ENCODE results near the gene MAU2. TPM values are rescaled to one million over a fixed set of nuclear protein-coding genes. Genes with fewer than 3 reads are reported as not detected.

MAU2 gene
- polyA plus RNA-seq, 1 donor from 2014 or later = 48.3 TPM

- H3K36me3 ChIP-seq (ENCODE audit: insufficient read depth, low read length) = no peaks in the 10 kb centered on the region
- TF ChIP-seq EP300 (conservative IDR thresholded peaks at IDR 0.05; ENCODE audit: poor library complexity, severe bottlenecking) = no peak
- no peak overlapping the region for H3K4me2 ChIP-seq (ENCODE audit: low read length)
- H3K27me3 ChIP-seq (ENCODE audit: insufficient read depth, low read depth, low read length) = no peaks in the 10 kb centered on the region
- H3K79me2 ChIP-seq (replicated peaks; ENCODE audit: insufficient read depth, low read length) = no peaks in the 10 kb centered on the region
- H3K9me2 ChIP-seq (ENCODE audit: insufficient read depth, low read length) = no peaks in the 10 kb centered on the region
- H4K20me1 ChIP-seq (ENCODE audit: insufficient read depth) = no peaks in the 10 kb centered on the region
- H3F3A ChIP-seq (ENCODE audit: insufficient read depth, low read length, poor library complexity, severe bottlenecking) = no peaks in the 10 kb centered on the region
- H3K9ac ChIP-seq (ENCODE audit: low read length) = no peak overlapping the region
- no peak overlapping the region for H2AFZ ChIP-seq (ENCODE audit: low read depth, low read length)
- H3K27ac ChIP-seq (ENCODE audit: low read length) = no peak overlapping the region
- H3K4me3 ChIP-seq (ENCODE audit: low read length) = no peak overlapping the region
- H3K9me3 ChIP-seq (ENCODE audit: low read length) = no peaks in the 10 kb centered on the region
Observed at GRCh38 chr19:19371059-19371458, 50.4 kb downstream of the MAU2 start.

DNA sequence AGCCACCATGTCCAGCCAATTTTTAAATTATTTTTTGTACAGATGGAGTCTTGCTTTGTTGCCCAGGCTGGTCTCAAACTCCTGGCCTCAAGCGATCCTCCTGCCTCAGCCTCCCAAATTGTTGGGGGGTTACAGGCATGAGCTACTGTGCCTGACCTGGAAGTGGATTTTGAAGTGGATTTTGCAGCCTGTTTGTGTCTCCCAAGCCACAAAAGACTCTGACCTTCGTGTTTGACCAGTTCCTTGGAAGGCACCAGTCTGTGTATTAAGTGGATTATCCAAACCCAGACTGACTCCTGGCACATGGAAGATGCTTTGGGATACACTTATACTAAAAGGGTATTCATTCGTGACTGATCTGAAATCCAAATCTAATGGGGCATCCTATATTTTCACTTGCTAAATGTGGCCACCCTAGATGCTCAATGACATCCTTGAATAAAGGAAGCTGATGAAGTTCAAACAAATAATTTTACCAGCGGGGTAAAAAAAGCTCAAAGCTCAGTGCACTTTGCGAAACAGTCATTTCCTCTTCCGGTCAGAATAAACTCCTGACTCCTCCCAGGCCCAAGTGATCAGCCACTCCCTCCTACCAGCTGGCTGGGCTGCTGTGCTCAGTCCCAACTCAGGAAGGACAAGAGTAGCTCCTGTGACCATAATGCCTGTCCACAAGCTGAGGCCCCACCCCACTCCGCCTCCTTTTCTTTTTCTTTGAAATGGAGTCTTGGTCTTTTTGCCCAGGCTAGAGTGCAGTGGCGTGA lies 52.2 kb downstream of the MAU2 start:
- no peak overlapping the region for H3K4me3 ChIP-seq (ENCODE audit: low read length)
- no peaks in the 10 kb centered on the region for H3K9me2 ChIP-seq (ENCODE audit: insufficient read depth, low read length)
- H2AFZ ChIP-seq (ENCODE audit: low read depth, low read length) = no peak overlapping the region
- no peaks in the 10 kb centered on the region for H3K79me2 ChIP-seq (replicated peaks; ENCODE audit: insufficient read depth, low read length)
- no peaks in the 10 kb centered on the region for H3K36me3 ChIP-seq (ENCODE audit: insufficient read depth, low read length)
- no peaks in the 10 kb centered on the region for H3K9me3 ChIP-seq (ENCODE audit: low read length)
- no peaks in the 10 kb centered on the region for H4K20me1 ChIP-seq (ENCODE audit: insufficient read depth)
- TF ChIP-seq, protein P1, sequence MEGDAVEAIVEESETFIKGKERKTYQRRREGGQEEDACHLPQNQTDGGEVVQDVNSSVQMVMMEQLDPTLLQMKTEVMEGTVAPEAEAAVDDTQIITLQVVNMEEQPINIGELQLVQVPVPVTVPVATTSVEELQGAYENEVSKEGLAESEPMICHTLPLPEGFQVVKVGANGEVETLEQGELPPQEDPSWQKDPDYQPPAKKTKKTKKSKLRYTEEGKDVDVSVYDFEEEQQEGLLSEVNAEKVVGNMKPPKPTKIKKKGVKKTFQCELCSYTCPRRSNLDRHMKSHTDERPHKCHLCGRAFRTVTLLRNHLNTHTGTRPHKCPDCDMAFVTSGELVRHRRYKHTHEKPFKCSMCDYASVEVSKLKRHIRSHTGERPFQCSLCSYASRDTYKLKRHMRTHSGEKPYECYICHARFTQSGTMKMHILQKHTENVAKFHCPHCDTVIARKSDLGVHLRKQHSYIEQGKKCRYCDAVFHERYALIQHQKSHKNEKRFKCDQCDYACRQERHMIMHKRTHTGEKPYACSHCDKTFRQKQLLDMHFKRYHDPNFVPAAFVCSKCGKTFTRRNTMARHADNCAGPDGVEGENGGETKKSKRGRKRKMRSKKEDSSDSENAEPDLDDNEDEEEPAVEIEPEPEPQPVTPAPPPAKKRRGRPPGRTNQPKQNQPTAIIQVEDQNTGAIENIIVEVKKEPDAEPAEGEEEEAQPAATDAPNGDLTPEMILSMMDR (IDR thresholded peaks at IDR 0.05; ENCODE audit: poor library complexity, severe bottlenecking) = no peak
- no peak for TF ChIP-seq TAF1 (IDR thresholded peaks at IDR 0.05; ENCODE audit: low read depth)
- no peak for TF ChIP-seq RAD21 (conservative IDR thresholded peaks at IDR 0.05)
- no peak for TF ChIP-seq EZH2 (IDR thresholded peaks at IDR 0.05; ENCODE audit: borderline replicate concordance, insufficient read depth, low read length, poor library complexity, severe bottlenecking)
- no peak for TF ChIP-seq MXI1 (conservative IDR thresholded peaks at IDR 0.05; ENCODE audit: poor library complexity, severe bottlenecking)
- no peak for TF ChIP-seq SMC3 (conservative IDR thresholded peaks at IDR 0.05; ENCODE audit: poor library complexity)
- no peak for TF ChIP-seq EP300 (conservative IDR thresholded peaks at IDR 0.05; ENCODE audit: poor library complexity, severe bottlenecking)
- TF ChIP-seq REST (IDR thresholded peaks at IDR 0.05; ENCODE audit: borderline replicate concordance) = no peak
- TF ChIP-seq POLR2AphosphoS5 (IDR thresholded peaks at IDR 0.05) = no peak
- no peak overlapping the region for H3K27ac ChIP-seq (ENCODE audit: low read length)
- H3F3A ChIP-seq (ENCODE audit: insufficient read depth, low read length, poor library complexity, severe bottlenecking) = no peaks in the 10 kb centered on the region
- no peak overlapping the region for H3K4me2 ChIP-seq (ENCODE audit: low read length)
- H3K27me3 ChIP-seq (ENCODE audit: insufficient read depth, low read depth, low read length) = no peaks in the 10 kb centered on the region
- H3K9ac ChIP-seq (ENCODE audit: low read length) = no peak overlapping the region
